Heart right ventricle (tissue), 16 donors: ENCODE results near the gene DHRSX. TPM values are rescaled to one million over a fixed set of nuclear protein-coding genes. Genes with fewer than 3 reads are reported as not detected.
A peak's percentile ranks its signal among the peaks of the same experiment; 100 is the strongest.

Source experiments
- ATAC-seq, 8 donors: fragments of 200-7000 bp; cut with Tn5 transposase; one replicate each; pipeline ENCODE4 v1.9.1; 2020; ENCODE audit warnings: mild to moderate bottlenecking in 8 of 8, moderate library complexity in 8 of 8, moderate number of reproducible peaks in 1 of 8
- DNase-seq, 2 donors: peaks; one replicate each; pipeline ENCODE4 v3.0.0-alpha.2; 2020
- H3K27ac ChIP-seq, 10 donors: fragments of 200-600 bp; sonication (generic) in 2 of 10; one replicate each; pipeline versions ENCODE4 v1.5.0 to v1.8.0; 2020 to 2022; ENCODE audit warnings: mild to moderate bottlenecking in 3 of 10
- H3K27me3 ChIP-seq, 7 donors: fragments of 200-600 bp; one replicate each; pipeline ENCODE4 v1.8.0; 2021 to 2022; ENCODE audit warnings: mild to moderate bottlenecking in 2 of 7
- H3K36me3 ChIP-seq, 9 donors: fragments of 200-600 bp; sonication (generic) in 1 of 9; one replicate each; pipeline versions ENCODE4 v1.5.0 to v1.8.0; 2020 to 2022; ENCODE audit warnings: mild to moderate bottlenecking in 2 of 9
- H3K4me1 ChIP-seq, 9 donors: fragments of 200-600 bp; sonication (generic) in 1 of 9; one replicate each; pipeline versions ENCODE4 v1.5.0 to v1.8.0; 2020 to 2022; ENCODE audit warnings: mild to moderate bottlenecking in 4 of 9
- H3K4me3 ChIP-seq, 10 donors: fragments of 200-600 bp; sonication (generic) in 2 of 10; one replicate each; pipeline versions ENCODE4 v1.5.0 to v1.8.0; 2020 to 2022; ENCODE audit warnings: mild to moderate bottlenecking in 7 of 10, moderate library complexity in 2 of 10
- H3K9me3 ChIP-seq, 11 donors: fragments of 200-600 bp in 10 of 11; sonication (generic) in 2 of 11; one replicate each; pipeline versions ENCODE4 v1.5.0 to v1.8.0; 2013 to 2022; ENCODE audit warnings: mild to moderate bottlenecking in 2 of 11, control low read depth in 1 of 11, moderate library complexity in 1 of 11
- WGBS, 2 donors: extraction: QIAGEN DNeasy Blood & Tissue Kit; methylation state at CpG; one replicate each; pipeline ENCODE4 v1.1.7; 2013; ENCODE audit warnings: inconsistent platforms in 1 of 2; 5-methylcytosine and 5-hydroxymethylcytosine counted together
- intact Hi-C, 10 donors: fragments of 100-400 bp; cut with DNase I; formaldehyde crosslinking; loops; one replicate each; pipeline versions ENCODE4 v1.11.1 to v1.14.2; 2022
- polyA plus RNA-seq, 2 donors: library from polyadenylated mRNA; stranded (reverse); fragments of 200-250 nt; gene quantifications; one replicate each; pipeline ENCODE4 v1.2.3, GENCODE V29; 2013
- total RNA-seq, 10 donors: library from RNA; stranded (reverse); fragmentation: NEBNext Ultra II Directional in 3 of 10; extraction: Animal tissue kit (Norgen Biotek cat#: 25700) in 3 of 10; gene quantifications; one replicate each; pipeline versions ENCODE4 v1.2.1 to v1.2.4, GENCODE V29; 2021 to 2023
- TF ChIP-seq, protein P1 (sequence below), 9 donors: fragments of 200-600 bp; sonication (generic) in 2 of 9; IDR thresholded peaks; one replicate each; pipeline versions ENCODE4 v1.5.0 to v1.8.0; 2021 to 2022; ENCODE audit warnings: antibody characterized with exemption in 9 of 9, mild to moderate bottlenecking in 5 of 9, moderate library complexity in 1 of 9
- donor health status: Arrhythmogenic right ventricular cardiomyopathy.
- donor health status: ischemic (EF 13 %, LVEDD 7.1; RV severe dilation, severe dysfunction).
- donor health status: healthy with polysubstance abuse.
- donor health status: DM: no; HTN: yes; CAD: no.
- donor health status: DM: no; HTN: no; CAD: no.
- donor health status: ischemic (EF 25% LVEDD 6.9; RV normal size, moderate dysfunction).
- donor health status: ischemic (EF 25% LVEDD 5.7; RV mildly dilated, moderate dysfunction).
- donor health status: healthy.
- donor health status: DM: yes; HTN: yes; CAD: no.
- donor health status: Ischemic cardiomyopathy.
- donor health status: ischemic (EF 35%, LVEDD 5.7; RV mildly dilated, moderate dysfunction).
- donor health status: nonischemic (EF 11% LVEDD 7.7; RV severe dilation, severe dysfunction).
- donor health status: DM: yes; HTN: yes; CAD: no.
- donor health status: PGD.
- donor health status: ischemic (EF 29% LVEDD 5.4; RV normal size, mild dysfunction).
- donor health status: nonischemic (EF 23%, LVEDD 6.1; RV moderate dilation, normal function).

Gene DHRSX
- total and polyA plus RNA-seq, 12 donors = 13.8 to 35.9 (median 26.2) TPM

DNA sequence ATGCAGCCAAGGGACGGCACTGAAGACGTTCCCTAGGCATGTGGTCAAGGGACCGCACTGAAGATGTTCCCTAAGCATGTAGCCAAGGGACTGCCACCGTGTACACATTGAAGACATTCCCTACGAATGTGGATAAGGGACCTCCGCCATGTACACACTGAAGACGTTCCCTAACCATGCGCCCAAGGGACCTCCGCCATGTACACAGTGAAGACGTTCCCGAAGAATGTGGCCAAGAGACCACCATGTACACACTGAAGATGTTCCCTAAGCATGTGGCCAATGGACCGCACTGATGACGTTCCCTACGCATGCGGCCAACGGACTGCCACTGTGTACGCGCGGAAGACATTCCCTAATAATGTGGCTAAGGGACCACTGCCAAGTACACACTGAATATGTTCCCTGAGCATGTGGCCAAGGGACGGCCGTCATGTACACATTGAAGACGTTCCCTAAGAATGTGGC, 48.4 kb downstream of the DHRSX start:
- 95 to 96% methylated on average over 22 of the region's 22 CpGs for WGBS, 2 donors

DNA sequence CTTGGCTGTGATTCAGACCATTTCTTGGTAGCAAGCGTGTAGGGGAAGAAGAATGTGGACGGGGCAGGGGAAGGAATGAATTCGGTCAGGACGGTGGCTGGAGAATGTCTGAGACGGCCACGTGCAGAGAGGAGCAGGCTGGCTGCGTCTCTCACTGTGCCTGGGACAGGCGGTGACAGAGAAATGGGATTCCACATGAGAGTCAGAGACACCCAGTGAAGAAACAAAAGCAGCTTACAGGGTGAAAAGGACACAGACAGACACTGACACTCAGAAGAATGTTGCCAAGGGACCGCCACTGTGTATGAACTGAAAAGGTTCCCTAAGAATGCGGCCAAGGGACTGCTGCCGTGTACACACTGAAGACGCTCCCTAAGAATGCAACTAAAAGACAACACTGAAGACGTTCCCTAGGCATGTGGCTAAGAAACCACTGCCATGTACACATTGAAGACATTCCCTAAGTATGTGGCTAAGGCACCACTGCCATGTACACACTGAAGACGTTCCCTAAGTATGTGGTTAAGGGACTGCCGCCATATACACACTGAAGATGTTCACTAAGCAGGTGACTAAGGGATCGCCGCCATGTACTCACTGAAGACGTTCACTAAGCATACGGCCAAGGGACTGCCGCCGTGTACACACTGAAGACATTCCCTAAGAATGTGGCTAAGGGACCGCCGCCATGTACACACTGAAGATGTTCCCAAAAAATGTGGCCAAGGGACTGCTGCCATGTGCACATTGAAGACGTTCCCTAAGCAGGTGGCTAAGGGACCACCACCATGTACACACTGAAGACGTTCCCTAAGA, 49.1 kb downstream of the DHRSX start:
- no peak for DNase-seq
- Histone ChIP-seq H3K4me3 (no peak overlapping the region), H3K27ac (no peak overlapping the region), H3K36me3 (peaks cover 0 to 12% (median 0%) of the 10 kb centered on the region in 9 donors), H3K9me3 (peaks cover 0 to 9% (median 0%) of the 10 kb centered on the region in 11 donors), H3K4me1 (peaks cover 0 to 12% (median 0%) of the 10 kb centered on the region in 9 donors), H3K27me3 (no peaks in the 10 kb centered on the region)
- ATAC-seq = peak in 1 of 8 donors; percentile 28
- TF ChIP-seq, protein P1, sequence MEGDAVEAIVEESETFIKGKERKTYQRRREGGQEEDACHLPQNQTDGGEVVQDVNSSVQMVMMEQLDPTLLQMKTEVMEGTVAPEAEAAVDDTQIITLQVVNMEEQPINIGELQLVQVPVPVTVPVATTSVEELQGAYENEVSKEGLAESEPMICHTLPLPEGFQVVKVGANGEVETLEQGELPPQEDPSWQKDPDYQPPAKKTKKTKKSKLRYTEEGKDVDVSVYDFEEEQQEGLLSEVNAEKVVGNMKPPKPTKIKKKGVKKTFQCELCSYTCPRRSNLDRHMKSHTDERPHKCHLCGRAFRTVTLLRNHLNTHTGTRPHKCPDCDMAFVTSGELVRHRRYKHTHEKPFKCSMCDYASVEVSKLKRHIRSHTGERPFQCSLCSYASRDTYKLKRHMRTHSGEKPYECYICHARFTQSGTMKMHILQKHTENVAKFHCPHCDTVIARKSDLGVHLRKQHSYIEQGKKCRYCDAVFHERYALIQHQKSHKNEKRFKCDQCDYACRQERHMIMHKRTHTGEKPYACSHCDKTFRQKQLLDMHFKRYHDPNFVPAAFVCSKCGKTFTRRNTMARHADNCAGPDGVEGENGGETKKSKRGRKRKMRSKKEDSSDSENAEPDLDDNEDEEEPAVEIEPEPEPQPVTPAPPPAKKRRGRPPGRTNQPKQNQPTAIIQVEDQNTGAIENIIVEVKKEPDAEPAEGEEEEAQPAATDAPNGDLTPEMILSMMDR (IDR thresholded peaks at IDR 0.05) = no peak
- intact Hi-C loops = no loop called here
- WGBS, 2 donors = 70 to 72% methylated on average over 25 of the region's 25 CpGs

More for the DNA sequence above, 48.4 kb downstream of the DHRSX start:
- H3K4me3 ChIP-seq = no peak overlapping the region
- H3K9me3 ChIP-seq = peaks cover 0 to 8% (median 0%) of the 10 kb centered on the region in 11 donors
- H3K36me3 ChIP-seq = peaks cover 0 to 8% (median 0%) of the 10 kb centered on the region in 9 donors
- ATAC-seq = no peak
- H3K4me1 ChIP-seq = peaks cover 0 to 12% (median 0%) of the 10 kb centered on the region in 9 donors
- no peaks in the 10 kb centered on the region for H3K27me3 ChIP-seq
- no peak for DNase-seq
- intact Hi-C loops = no loop called here
- TF ChIP-seq, protein P1 (IDR thresholded peaks at IDR 0.05) = no peak
- no peak overlapping the region for H3K27ac ChIP-seq

DNA sequence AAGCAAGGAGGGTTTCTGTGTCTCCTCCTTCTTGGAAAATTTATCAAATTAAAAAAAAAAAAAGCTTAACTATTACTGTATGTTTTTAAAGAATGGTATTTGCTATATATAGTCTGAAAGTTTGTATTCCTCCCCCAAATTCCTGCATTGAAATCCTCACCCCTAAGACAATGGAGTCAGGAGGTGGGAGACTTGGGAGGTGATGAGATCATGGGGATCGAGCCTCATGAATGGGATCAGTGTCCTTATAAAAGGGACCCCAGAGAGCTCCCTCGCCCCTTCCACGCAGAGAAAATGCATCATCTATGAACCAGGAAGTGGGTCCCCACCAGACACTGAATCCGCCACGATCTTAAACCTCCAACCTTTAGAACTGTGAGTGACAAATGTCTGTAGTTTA, 50.1 kb downstream of the DHRSX start:
- H3K27me3 ChIP-seq = no peaks in the 10 kb centered on the region
- peaks cover 0 to 9% (median 0%) of the 10 kb centered on the region in 11 donors for H3K9me3 ChIP-seq
- intact Hi-C loops = no loop called here
- H3K4me3 ChIP-seq = no peak overlapping the region
- H3K36me3 ChIP-seq = peaks cover 0 to 12% (median 0%) of the 10 kb centered on the region in 9 donors
- 65 to 78% methylated on average over 5 of the region's 5 CpGs for WGBS, 2 donors
- no peak overlapping the region for H3K27ac ChIP-seq
- ATAC-seq = no peak
- TF ChIP-seq, protein P1 (IDR thresholded peaks at IDR 0.05) = no peak
- peaks cover 0 to 12% (median 0%) of the 10 kb centered on the region in 9 donors for H3K4me1 ChIP-seq
- DNase-seq = no peak

DNA sequence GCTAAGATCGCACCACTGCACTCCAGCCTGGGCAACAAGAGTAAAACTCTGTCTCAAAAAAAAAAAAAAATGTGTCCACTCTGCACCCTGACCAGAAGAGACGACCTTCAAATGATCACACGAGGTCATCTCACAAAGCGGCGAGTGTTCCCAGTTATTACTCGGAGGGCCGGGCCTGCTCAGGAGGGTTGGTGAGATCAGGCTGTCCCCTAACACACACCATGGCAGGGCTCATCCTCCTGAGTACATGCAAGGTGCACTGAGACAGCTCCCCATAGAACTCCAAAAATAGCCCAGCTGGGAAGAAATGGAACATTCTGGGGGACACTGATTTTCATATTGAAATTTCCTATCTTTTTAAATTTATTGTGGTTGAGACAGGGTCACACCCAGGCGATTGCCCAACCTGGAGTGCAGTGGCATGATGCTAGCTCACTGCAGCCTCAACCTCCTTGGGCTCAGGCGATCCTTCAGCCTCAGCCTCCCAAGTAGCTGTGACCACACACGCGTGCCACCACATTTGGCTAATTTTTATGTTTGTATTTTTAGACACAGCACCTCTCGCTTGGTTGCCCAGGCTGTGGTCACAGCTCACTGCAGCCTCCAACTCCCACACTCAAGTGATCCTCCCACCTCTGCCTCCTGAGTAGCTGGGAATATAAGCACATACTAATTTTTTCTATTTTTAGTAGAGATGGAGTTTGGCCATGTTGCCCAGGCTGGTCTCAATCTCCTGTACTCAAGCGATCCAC, 51.5 kb downstream of the DHRSX start:
- H3K4me1 ChIP-seq = peaks cover 0 to 12% (median 0%) of the 10 kb centered on the region in 9 donors
- peaks cover 0 to 6% (median 0%) of the 10 kb centered on the region in 11 donors for H3K9me3 ChIP-seq
- intact Hi-C loops = no loop called here
- TF ChIP-seq, protein P1 (IDR thresholded peaks at IDR 0.05) = no peak
- ATAC-seq (peak in 2 of 8 donors; percentile 55 to 58), DNase-seq (no peak)
- H3K4me3 ChIP-seq = no peak overlapping the region
- peaks cover 0 to 12% (median 0%) of the 10 kb centered on the region in 9 donors for H3K36me3 ChIP-seq
- H3K27me3 ChIP-seq = no peaks in the 10 kb centered on the region
- WGBS, 2 donors = 94 to 96% methylated on average over 13 of the region's 13 CpGs
- H3K27ac ChIP-seq = no peak overlapping the region
